Naive thymus-derived CD4-positive, alpha-beta T cell (primary cell): ENCODE data around the gene AKAP8L. TPM values are rescaled to one million over a fixed set of nuclear protein-coding genes. Genes with fewer than 3 reads are reported as not detected.

ENCODE experiments used
- ATAC-seq: fragments of 150-1000 bp; cut with Tn5 transposase; 2 replicates; pipeline ENCODE4 v1.10.0; 2021; ENCODE audit warnings: mild to moderate bottlenecking, moderate library complexity
- CTCF ChIA-PET: fragments of 350-600 bp; sonication (Branson Sonifier 250); formaldehyde crosslinking; loops from one replicate; lab custom pipeline; 2021; ENCODE audit warnings: antibody characterized with exemption; lab: Charles Lee
- POLR2A ChIA-PET: fragments of 350-600 bp; sonication (Branson Sonifier 250); formaldehyde crosslinking; loops from one replicate; lab custom pipeline; 2021; ENCODE audit warnings: antibody characterized with exemption, inconsistent platforms; lab: Charles Lee
- DNase-seq, 9 donors: peaks; one replicate each; pipeline versions ENCODE4 v3.0.0 to v3.0.0-alpha.2; 2020 to 2022; ENCODE audit warnings: mixed read lengths in 1 of 9
- H3K27ac ChIP-seq: one replicate; pipeline ENCODE4 v1.7.0; 2013; ENCODE audit warnings: mild to moderate bottlenecking, low read depth, low read length, moderate library complexity
- H3K27me3 ChIP-seq, 2 donors: one replicate each; pipeline ENCODE4 v1.7.0; 2013; ENCODE audit warnings: low read length in 2 of 2, mild to moderate bottlenecking in 2 of 2, moderate library complexity in 2 of 2; ENCODE audit not compliant: control insufficient read depth in 2 of 2, insufficient read depth in 2 of 2
- H3K36me3 ChIP-seq, 3 experiments: 1 replicate in 2 of 3; 2 replicates in 1 of 3; pipeline ENCODE4 v1.7.0; 2013; ENCODE audit warnings: low read length in 3 of 3, mild to moderate bottlenecking in 3 of 3, moderate library complexity in 1 of 3; ENCODE audit not compliant: insufficient read depth in 3 of 3, control insufficient read depth in 2 of 3
- H3K4me1 ChIP-seq, 2 donors: one replicate each; pipeline ENCODE4 v1.7.0; 2013; ENCODE audit warnings: low read length in 2 of 2, mild to moderate bottlenecking in 2 of 2, moderate library complexity in 1 of 2; ENCODE audit not compliant: control insufficient read depth in 2 of 2, insufficient read depth in 2 of 2
- H3K4me3 ChIP-seq: 2 replicates; pipeline ENCODE4 v1.7.0; 2013; ENCODE audit warnings: mild to moderate bottlenecking, low read length
- H3K9me3 ChIP-seq, 3 experiments: 1 replicate in 2 of 3; 2 replicates in 1 of 3; pipeline ENCODE4 v1.7.0; 2013; ENCODE audit warnings: low read length in 3 of 3; ENCODE audit not compliant: control insufficient read depth in 2 of 3
- H3K27ac Mint-ChIP-seq, 9 donors: one replicate each; pipeline ENCODE4 v1.8.0; 2020 to 2022; ENCODE audit warnings: mixed read lengths in 9 of 9, mild to moderate bottlenecking in 8 of 9, moderate library complexity in 5 of 9, inconsistent platforms in 2 of 9
- H3K27me3 Mint-ChIP-seq, 5 donors: one replicate each; pipeline ENCODE4 v1.8.0; 2021 to 2022; ENCODE audit warnings: mixed read lengths in 5 of 5, mild to moderate bottlenecking in 1 of 5
- H3K36me3 Mint-ChIP-seq, 5 donors: one replicate each; pipeline ENCODE4 v1.8.0; 2020 to 2022; ENCODE audit warnings: mixed read lengths in 5 of 5, mild to moderate bottlenecking in 3 of 5, inconsistent platforms in 1 of 5
- H3K4me1 Mint-ChIP-seq, 7 donors: one replicate each; pipeline ENCODE4 v1.8.0; 2020 to 2022; ENCODE audit warnings: mixed read lengths in 7 of 7, mild to moderate bottlenecking in 3 of 7, inconsistent platforms in 1 of 7
- H3K4me3 Mint-ChIP-seq, 10 donors: one replicate each; pipeline ENCODE4 v1.8.0; 2020 to 2022; ENCODE audit warnings: mild to moderate bottlenecking in 10 of 10, mixed read lengths in 10 of 10, moderate library complexity in 6 of 10, inconsistent platforms in 2 of 10
- H3K9me3 Mint-ChIP-seq, 11 donors: one replicate each; pipeline ENCODE4 v1.8.0; 2020 to 2022; ENCODE audit warnings: mixed read lengths in 11 of 11, mild to moderate bottlenecking in 4 of 11, inconsistent platforms in 1 of 11, moderate library complexity in 1 of 11
- intact Hi-C, 2 donors: fragments of 100-400 bp; cut with micrococcal nuclease; formaldehyde crosslinking; loops; one replicate each; pipeline ENCODE4 v1.15.1; 2023
- polyA plus RNA-seq, 2 donors: library from polyadenylated mRNA; unstranded; fragments of 300-500 nt; fragmentation: Illumina TruSeq; gene quantifications; one replicate each; pipeline ENCODE4 v1.2.3, GENCODE V29; 2021
- total RNA-seq, 6 experiments: library from RNA in 5 of 6; stranded (reverse) in 5 of 6; gene quantifications; 1 replicate in 5 of 6; 2 replicates in 1 of 6; pipeline ENCODE4 v1.2.3 and lab custom pipeline; 2021 to 2026

Gene AKAP8L
- total and polyA plus RNA-seq, 7 experiments from 2014 or later, result 39.9 to 208 (median 141) TPM

DNA sequence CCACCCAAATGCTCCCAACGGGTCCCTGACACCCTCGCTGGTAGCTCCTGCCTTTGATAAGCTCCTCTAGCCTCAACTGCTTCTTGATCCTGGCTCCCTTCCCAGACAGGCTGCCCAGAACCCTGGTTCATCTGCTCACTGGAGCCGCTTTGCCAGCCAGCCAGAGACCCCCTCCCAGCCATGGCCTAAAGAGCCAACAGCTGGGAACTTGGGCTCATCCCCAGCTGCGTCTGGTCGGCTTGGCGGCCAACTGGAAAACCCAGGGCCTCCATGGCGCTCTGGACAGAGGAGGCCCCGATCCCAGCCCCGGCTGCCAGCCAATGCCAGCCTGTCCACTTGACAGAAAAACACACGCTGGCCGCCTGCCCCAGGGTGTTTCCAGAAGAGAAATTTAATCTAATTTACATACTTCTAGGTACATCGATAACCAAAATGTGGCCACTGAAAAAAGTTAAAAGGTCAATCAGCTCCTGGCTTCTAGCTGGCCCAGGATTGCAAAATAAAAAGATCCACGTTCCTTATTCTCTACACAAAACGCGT lies 3.0 kb upstream of the AKAP8L start:
- ChIA-PET POLR2A (interaction anchor here (0.8 to 6.9 kb wide), 4 partner anchors 13 to 132 kb away, joined by 3 to 128 read pairs (median 4); partner anchors contain the start of gene WIZ), CTCF (interaction anchor here (0.7 to 10.2 kb wide), 4 partner anchors 11 to 244 kb away, joined by 3 to 182 read pairs (median 12); no protein-coding TSS in a partner anchor)
- Mint-ChIP-seq H3K36me3 (peaks cover 13 to 35% (median 28%) of the 10 kb centered on the region in 5 donors), H3K9me3 (peaks cover 0 to 6% (median 0%) of the 10 kb centered on the region in 11 donors), H3K4me1 (peaks cover 18 to 40% (median 29%) of the 10 kb centered on the region in 7 donors), H3K4me3 (no peak overlapping the region), H3K27me3 (no peaks in the 10 kb centered on the region), H3K27ac (peak overlapping the region in 1 of 9 donors; percentile 36)
- Histone ChIP-seq H3K27ac (no peak overlapping the region), H3K9me3 (no peaks in the 10 kb centered on the region), H3K4me1 (peaks cover 17 to 20% of the 10 kb centered on the region in 2 donors), H3K27me3 (no peaks in the 10 kb centered on the region), H3K4me3 (no peak overlapping the region), H3K36me3 (peaks cover 5 to 51% (median 9%) of the 10 kb centered on the region in 3 experiments)
- ATAC-seq, result no peak
- intact Hi-C loops, result no loop called here
- no peak for DNase-seq

DNA sequence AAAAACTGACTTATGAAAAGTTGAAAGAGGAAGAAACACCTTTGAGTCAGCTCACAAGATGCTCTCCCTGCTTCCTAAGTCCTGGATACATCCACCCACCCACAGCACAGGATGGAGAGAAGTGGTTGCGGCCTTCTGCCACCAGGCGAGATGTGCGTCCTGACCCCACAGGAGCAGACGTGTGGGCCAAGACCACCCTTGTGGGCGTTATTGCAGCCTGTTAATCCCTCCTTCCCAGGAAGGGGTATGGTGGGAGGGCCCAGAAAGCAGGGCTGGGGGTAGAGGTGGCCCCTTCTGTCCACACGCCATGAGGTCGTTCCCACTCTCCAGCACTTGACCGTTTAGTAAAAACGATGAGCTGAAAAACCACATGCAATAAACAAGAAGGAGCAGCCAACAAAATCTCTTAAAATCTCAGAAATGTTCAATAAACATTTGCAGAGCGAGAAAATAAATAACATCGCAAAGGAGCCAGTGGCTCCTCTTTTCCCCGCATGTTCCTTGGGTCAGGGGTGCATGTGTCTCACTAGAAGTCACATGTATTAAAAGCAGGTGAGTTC lies 2.4 kb upstream of the AKAP8L start:
- ChIA-PET POLR2A (interaction anchor here (0.6 to 6.9 kb wide), 9 partner anchors 11 to 132 kb away, joined by 3 to 128 read pairs (median 17); partner anchors contain the start of genes AKAP8, RASAL3 and WIZ), CTCF (interaction anchor here (0.7 to 10.2 kb wide), 7 partner anchors 10 to 244 kb away, joined by 3 to 182 read pairs (median 5); partner anchors contain the start of gene RASAL3)
- H3K27me3 ChIP-seq, result no peaks in the 10 kb centered on the region
- peaks cover 24 to 40% (median 35%) of the 10 kb centered on the region in 7 donors for H3K4me1 Mint-ChIP-seq
- intact Hi-C loops, result no loop called here
- H3K36me3 Mint-ChIP-seq, result peaks cover 13 to 29% (median 24%) of the 10 kb centered on the region in 5 donors
- H3K27ac Mint-ChIP-seq, result no peak overlapping the region
- ATAC-seq (no peak), DNase-seq (no peak)
- peaks cover 0 to 6% (median 0%) of the 10 kb centered on the region in 11 donors for H3K9me3 Mint-ChIP-seq
- H3K27ac ChIP-seq, result no peak overlapping the region
- H3K4me1 ChIP-seq, result peaks cover 23 to 25% of the 10 kb centered on the region in 2 donors
- no peak overlapping the region for H3K4me3 ChIP-seq
- peaks cover 5 to 47% (median 9%) of the 10 kb centered on the region in 3 experiments for H3K36me3 ChIP-seq
- H3K27me3 Mint-ChIP-seq, result no peaks in the 10 kb centered on the region
- H3K9me3 ChIP-seq, result no peaks in the 10 kb centered on the region
- H3K4me3 Mint-ChIP-seq, result no peak overlapping the region

DNA sequence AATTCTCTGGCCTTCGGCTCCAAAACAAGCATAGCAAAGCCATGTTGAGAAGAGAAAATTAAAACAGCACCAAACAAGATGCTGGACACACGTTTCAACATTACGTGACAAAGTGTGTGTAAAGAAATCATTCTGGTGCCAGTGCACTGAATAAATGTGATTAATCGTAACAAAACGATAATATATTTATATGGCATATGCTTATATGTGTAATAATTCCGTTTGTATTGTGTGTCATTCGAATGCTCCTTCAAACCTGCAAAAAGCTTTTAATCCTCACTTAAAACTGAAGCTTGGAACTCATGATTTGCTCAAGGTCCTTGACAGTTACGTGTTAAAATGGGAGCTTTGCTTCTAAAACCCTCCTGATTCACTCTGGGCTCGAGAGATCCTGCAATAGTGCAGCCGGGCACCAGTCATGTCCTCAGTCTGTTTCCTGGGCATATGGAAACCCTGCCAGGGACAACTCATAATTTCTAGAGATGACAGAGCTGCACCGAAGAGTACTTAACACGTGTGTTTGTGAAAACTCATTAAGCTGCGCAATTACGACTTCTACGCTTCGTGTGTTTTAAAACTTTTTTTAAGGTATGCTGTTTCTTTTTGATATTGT lies 731 bp upstream of the AKAP8L start:
- Mint-ChIP-seq H3K27me3 (no peaks in the 10 kb centered on the region), H3K9me3 (peaks cover 0 to 6% (median 0%) of the 10 kb centered on the region in 11 donors), H3K27ac (peak overlapping the region in 8 of 9 donors; percentile 28 to 97 (median 96)), H3K4me1 (peaks cover 29 to 51% (median 40%) of the 10 kb centered on the region in 7 donors), H3K36me3 (peaks cover 13 to 26% (median 21%) of the 10 kb centered on the region in 5 donors), H3K4me3 (peak overlapping the region; percentile 92 to 100 (median 99))
- Histone ChIP-seq H3K27me3 (no peaks in the 10 kb centered on the region), H3K36me3 (peaks cover 5 to 33% (median 9%) of the 10 kb centered on the region in 3 experiments), H3K9me3 (no peaks in the 10 kb centered on the region), H3K27ac (peak overlapping the region; percentile 28), H3K4me3 (no peak overlapping the region), H3K4me1 (peaks cover 23 to 25% of the 10 kb centered on the region in 2 donors)
- ChIA-PET POLR2A (interaction anchor here (0.6 to 6.9 kb wide), 25 partner anchors 9 to 657 kb away, joined by 3 to 128 read pairs (median 5); partner anchors contain the start of genes AKAP8, BRD4, RASAL3 and TPM4), CTCF (interaction anchor here (0.6 to 10.2 kb wide), 25 partner anchors 10 to 915 kb away, joined by 3 to 182 read pairs (median 7); partner anchors contain the start of genes AKAP8 and RASAL3)
- ATAC-seq (no peak), DNase-seq (no peak)
- intact Hi-C loops, result loop anchor here (1.0 to 2.0 kb wide), 16 partner anchors 13 to 417 kb away; partner anchors contain the start of genes AKAP8 (in 2 of the 2) and RASAL3 (in 1 of the 2)

DNA sequence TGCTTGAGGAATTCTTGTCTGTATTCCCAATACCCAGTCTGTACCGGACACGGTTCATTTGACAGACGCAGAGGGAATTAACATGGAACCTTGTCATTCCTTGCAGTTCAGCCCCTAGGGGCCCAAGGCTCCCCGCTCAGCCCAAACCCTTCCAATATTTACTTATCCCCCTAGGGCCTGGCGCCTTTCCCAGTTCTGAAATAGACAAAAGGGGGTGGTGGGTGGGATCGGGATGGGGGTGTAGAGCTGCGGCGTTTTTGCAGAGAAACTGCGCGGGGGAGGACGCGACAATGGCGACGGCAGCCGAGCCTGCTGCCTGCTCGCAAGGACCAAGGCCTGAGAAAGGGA lies 583 bp downstream of the AKAP8L start:
- H3K9me3 ChIP-seq, result no peaks in the 10 kb centered on the region
- H3K27me3 Mint-ChIP-seq, result no peaks in the 10 kb centered on the region
- peaks cover 1 to 22% (median 3%) of the 10 kb centered on the region in 3 experiments for H3K36me3 ChIP-seq
- ChIA-PET CTCF (interaction anchor here (0.8 to 10.2 kb wide), 18 partner anchors 9 to 326 kb away, joined by 3 to 182 read pairs (median 8); partner anchors contain the start of genes AKAP8, BRD4 and RASAL3), POLR2A (interaction anchor here (0.6 to 6.9 kb wide), 20 partner anchors 8 to 326 kb away, joined by 3 to 128 read pairs (median 4); partner anchors contain the start of genes AKAP8, BRD4 and RASAL3)
- peak overlapping the region; percentile 71 for H3K4me3 ChIP-seq
- peak overlapping the region; percentile 88 for H3K27ac ChIP-seq
- peak overlapping the region; percentile 94 to 99 (median 97) for H3K27ac Mint-ChIP-seq
- DNase-seq (no peak), ATAC-seq (no peak)
- H3K4me1 ChIP-seq, result peaks cover 28 to 31% of the 10 kb centered on the region in 2 donors
- H3K36me3 Mint-ChIP-seq, result peaks cover 9 to 25% (median 15%) of the 10 kb centered on the region in 5 donors
- H3K9me3 Mint-ChIP-seq, result peaks cover 0 to 5% (median 0%) of the 10 kb centered on the region in 11 donors
- H3K27me3 ChIP-seq, result no peaks in the 10 kb centered on the region
- intact Hi-C loops, result loop anchor here (2.0 kb wide), 3 partner anchors 87 to 419 kb away; no protein-coding TSS in a partner anchor
- peak overlapping the region; percentile 92 to 100 (median 99) for H3K4me3 Mint-ChIP-seq
- H3K4me1 Mint-ChIP-seq, result peaks cover 32 to 59% (median 45%) of the 10 kb centered on the region in 7 donors

DNA sequence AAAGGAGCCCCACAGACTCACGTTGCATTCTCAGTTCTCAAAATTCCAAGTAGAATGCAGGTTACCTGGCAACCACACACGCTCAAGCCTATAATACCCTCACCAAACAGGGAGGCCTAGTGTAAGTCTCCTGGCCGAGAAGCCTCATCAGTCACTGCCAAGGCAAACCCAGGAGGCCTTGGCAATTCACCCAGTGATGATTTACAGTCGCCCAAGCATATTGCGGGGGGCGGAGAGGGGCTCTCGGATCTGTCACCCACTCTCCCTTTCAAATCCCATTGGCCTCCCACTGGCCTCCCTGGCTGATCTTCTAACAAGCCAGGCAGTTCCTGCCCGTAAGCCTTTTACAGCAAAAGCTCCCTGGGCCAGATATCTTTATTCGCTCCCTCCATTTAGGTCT lies 1.1 kb downstream of the AKAP8L start:
- Mint-ChIP-seq H3K27me3 (no peaks in the 10 kb centered on the region), H3K9me3 (peaks cover 0 to 4% (median 0%) of the 10 kb centered on the region in 11 donors), H3K36me3 (peaks cover 5 to 23% (median 10%) of the 10 kb centered on the region in 5 donors), H3K27ac (peak overlapping the region; percentile 94 to 99 (median 97)), H3K4me3 (peak overlapping the region; percentile 92 to 100 (median 99)), H3K4me1 (peaks cover 32 to 64% (median 49%) of the 10 kb centered on the region in 7 donors)
- ATAC-seq (no peak), DNase-seq (no peak)
- Histone ChIP-seq H3K27me3 (no peaks in the 10 kb centered on the region), H3K4me1 (peaks cover 33 to 35% of the 10 kb centered on the region in 2 donors), H3K9me3 (no peaks in the 10 kb centered on the region), H3K36me3 (peaks cover 0 to 21% (median 0%) of the 10 kb centered on the region in 3 experiments), H3K27ac (peak overlapping the region; percentile 88), H3K4me3 (peak overlapping the region; percentile 71)
- ChIA-PET POLR2A (interaction anchor here (0.6 to 6.9 kb wide), 7 partner anchors 10 to 136 kb away, joined by 3 to 128 read pairs (median 4); partner anchors contain the start of gene AKAP8), CTCF (interaction anchor here (1.5 to 10.2 kb wide), 6 partner anchors 15 to 241 kb away, joined by 4 to 182 read pairs (median 10); no protein-coding TSS in a partner anchor)
- intact Hi-C loops, result loop anchor here (2.0 kb wide), 3 partner anchors 87 to 419 kb away; no protein-coding TSS in a partner anchor
